HG02642 (cell line): ENCODE data around the gene TTBK2.
A peak's percentile ranks its signal among the peaks of the same experiment; 100 is the strongest.
"Not testable (repeated sequence)": the region's sequence is repeated elsewhere in the genome, so short reads cannot be mapped to it uniquely, and the experiment has no call there.

Experiments
- ATAC-seq: cut with Tn5 transposase; IDR thresholded peaks from one replicate; pipeline ENCODE4 v1.9.1; 2021; ENCODE audit warnings: mild to moderate bottlenecking; ENCODE audit not compliant: unreplicated experiment, poor library complexity

Gene TTBK2

GRCh38 chr15:42772901-42773300, 147.7 kb downstream of the TTBK2 start:
- no peak for ATAC-seq

- ATAC-seq: no peak
Measured at GRCh38 chr15:42772144-42772543, 148.4 kb downstream of the TTBK2 start.

GRCh38 chr15:42766109-42766508, 154.5 kb downstream of the TTBK2 start:
- not testable (repeated sequence) for ATAC-seq

DNA sequence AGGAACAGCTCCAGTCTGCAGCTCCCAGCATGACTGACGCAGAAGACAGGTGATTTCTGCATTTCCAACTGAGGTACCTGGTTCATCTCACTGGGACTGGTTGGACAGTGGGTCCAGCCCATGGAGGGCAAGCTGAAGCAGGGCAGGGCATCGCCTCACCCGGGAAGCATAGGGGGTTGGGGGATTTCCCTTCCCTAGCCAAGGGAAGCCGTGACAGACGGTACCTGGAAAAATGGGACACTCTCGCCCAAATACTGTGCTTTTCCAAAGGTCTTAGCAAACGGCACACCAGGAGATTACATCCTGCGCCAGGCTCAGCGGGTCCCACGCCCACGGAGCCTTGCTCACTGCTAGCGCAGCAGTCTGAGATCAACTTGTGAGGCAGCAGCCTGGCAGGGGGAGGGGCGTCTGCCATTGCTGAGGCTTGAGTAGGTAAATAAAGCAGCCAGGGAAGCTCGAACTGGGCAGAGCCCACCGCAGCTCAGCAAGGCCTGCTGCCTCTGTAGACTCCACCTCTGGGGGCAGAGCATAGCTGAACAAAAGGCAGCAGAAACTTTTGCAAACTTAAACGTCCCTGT, 156.3 kb downstream of the TTBK2 start:
- ATAC-seq: not testable (repeated sequence)

GRCh38 chr15:42761813-42762212, 158.8 kb downstream of the TTBK2 start:
- not testable (repeated sequence) for ATAC-seq

DNA sequence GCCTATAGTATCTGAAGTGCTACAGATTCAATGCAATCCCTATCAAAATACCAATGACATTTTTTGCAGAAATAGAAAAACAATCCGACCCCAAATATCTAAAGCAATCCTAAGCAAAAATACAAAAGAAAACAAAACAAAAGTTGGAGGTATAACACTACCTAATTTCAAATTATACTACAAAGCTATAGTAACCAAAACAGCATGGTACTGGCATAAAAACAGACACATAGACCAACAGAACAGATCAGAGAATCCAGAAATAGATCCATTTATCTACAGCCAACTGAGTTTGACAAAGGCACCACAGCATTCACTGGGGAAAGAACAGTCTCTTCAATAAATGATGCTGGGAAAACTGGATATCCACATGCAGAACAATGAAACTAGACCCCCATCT, 159.8 kb downstream of the TTBK2 start:
- ATAC-seq: no peak

- ATAC-seq: no peak
Measured at GRCh38 chr15:42759093-42759492, 161.5 kb downstream of the TTBK2 start.

GRCh38 chr15:42750306-42750705, 170.3 kb downstream of the TTBK2 start:
- ATAC-seq: no peak

- no peak for ATAC-seq
Measured at GRCh38 chr15:42749266-42749665, 171.3 kb downstream of the TTBK2 start.

DNA sequence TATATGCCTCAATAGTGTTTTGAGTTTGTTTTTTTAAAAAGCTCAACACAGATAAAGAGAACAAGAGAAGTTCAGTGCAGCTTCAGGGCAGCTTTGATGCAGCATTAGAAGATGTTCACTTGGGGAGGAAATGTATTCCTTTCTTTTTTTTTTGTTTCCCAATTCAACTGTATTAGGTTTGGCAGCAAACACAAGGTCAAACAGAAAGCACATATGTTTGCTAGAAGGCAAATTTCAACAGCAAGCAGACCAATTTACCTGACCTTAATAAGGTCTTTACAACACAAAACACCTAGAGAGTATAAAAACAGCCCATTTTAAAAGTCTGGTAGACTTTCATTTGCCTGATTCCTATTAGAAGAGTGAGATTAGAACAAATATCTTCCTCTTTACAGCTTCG, 176.4 kb downstream of the TTBK2 start:
- ATAC-seq: no peak

DNA sequence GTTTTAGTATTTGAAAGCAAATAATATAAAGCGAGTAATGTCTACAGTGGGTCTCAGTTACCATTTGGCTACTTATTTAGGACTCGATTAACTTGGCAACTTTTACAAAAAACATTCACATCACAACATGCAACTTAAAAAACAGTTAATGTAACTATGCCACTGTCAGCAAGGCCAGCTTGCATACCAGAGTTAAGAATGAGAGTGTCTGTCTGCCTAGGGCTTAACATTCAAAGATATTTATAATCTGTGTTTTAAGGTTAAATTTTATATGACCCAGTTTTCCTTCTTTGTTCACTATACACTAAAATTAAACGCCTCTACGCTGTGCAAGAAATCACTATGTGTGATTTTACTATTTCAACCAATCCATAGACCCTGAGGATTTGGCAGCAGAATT, 178.4 kb downstream of the TTBK2 start:
- ATAC-seq: no peak

GRCh38 chr15:42741710-42742109, 178.9 kb downstream of the TTBK2 start:
- ATAC-seq: no peak

- ATAC-seq: no peak
Measured at GRCh38 chr15:42737529-42738328, 182.8 kb downstream of the TTBK2 start.

- ATAC-seq: peak; percentile 79
Measured at GRCh38 chr15:42736793-42737528, 183.6 kb downstream of the TTBK2 start, which contains the start of gene CDAN1. TSS of gene CDAN1 (minus strand) at chr15:42737128. CDS start at chr15:42737102, 26 bp downstream.

DNA sequence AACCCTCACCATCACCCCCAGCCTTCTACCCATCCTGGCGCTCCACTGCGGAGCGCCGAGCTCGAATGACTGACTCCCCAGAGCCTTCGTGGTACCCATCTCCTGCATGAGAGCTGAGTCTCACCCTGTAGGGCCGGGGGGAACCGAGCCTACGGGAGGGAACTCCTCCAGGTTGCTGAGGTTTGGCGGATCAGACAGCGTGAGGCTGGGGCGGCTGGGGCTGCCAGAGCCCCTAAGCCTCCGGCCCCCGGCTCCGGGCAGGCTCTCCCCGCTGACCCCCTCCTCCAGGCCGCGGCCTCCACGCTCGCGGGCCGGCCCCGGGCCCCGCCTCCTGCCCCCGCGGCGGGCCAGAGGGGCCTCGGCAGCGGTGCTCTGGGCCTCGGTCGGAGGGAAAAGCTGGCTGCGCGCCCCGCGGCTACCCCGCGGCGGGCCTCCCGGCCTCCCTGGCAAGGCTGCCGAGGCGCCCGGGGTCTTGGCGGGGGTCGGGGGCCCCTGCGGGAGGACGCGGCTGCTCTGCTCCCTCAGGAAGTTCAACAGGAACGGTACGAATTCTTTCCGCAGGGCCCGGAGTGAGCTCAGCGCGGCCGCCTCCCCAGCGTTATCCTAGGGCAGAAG, 184.3 kb downstream of the TTBK2 start:
- ATAC-seq: peak; percentile 40

DNA sequence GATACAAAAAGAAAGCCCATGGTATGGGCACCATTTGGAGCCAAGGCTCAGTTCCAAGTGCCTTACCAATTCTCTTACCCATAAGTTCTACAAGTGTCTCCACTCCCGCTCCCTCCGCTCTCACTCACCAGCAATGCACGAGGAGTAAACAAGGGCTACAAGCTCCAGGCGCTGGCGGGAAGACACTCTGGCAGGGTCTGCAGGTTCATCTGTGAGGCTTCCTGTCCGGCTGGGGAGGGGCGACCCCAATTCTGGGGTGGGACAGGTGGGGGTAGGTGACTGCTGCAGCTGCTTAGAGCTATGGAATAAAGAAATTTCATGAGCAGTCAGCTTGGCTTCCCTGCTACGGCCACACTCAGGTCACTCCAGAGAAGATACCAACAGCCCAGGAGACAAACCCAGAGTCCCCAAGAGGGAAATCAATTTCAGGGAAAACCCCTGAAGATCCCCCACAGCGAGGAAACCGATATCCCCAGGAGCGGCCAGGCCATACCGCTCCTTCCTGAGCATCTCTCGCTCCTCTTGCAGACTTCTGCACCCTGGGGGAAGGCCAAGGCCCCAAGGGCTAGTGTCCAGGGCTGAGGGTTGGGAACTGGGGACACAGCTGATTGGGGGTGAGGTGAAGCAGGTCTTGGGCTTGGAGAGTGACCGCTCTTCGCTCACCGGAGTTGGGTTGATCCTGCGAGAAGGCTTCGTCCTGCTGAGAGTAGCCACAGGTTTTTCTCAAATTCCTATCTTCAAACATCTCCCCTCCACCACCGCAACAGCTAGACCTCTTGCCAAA, 185.0 kb downstream of the TTBK2 start:
- no peak for ATAC-seq

GRCh38 chr15:42734076-42734672, 186.4 kb downstream of the TTBK2 start:
- no peak for ATAC-seq

DNA sequence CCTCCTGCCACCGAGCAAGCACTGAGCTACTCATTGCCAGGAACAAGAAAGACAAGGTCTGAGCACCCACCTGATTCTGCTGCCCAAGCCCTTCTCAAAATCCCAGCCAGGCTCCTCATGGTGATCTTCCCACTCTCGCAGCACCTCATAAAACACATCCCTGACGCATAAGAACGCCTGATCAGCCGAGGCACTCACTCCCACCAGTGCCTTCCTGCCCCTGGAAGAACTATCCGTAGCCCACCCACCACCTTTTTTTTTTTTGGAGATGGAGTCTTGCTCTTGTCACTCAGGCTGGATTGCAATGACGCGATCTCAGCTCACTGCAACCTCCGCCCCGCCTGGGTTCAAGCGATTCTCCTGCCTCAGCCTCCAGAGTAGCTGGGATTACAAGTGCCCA, 187.6 kb downstream of the TTBK2 start:
- no peak for ATAC-seq

GRCh38 chr15:42732095-42732827, 188.3 kb downstream of the TTBK2 start:
- ATAC-seq: no peak
